ENCODE results near the gene NOS1AP.

Gene NOS1AP

DNA sequence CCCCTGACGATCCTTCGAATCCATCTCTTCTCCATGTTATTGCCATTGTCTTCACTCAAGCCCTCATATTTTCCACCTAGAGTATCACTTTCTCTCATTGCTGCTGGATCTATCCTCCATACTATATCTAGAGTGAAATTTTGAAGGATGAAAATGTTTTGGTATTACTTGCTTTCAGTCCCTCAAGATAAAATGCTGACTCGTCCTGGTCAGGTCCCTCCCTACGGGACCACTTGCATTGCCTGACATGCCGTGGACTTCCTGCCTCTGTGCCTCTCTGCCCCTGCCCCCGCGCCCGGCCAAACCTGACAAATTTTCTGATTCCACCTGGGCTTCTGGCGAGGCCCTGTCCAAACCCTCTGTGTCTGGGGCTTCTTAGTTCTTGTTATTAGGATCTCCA lies 283.6 kb downstream of the NOS1AP start:
- TF ChIP-seq EZH2 (optimal IDR thresholded peaks at IDR 0.05; ENCODE audit: low read depth, low read length): no peak
- TF ChIP-seq EZH2phosphoT487 (IDR thresholded peaks at IDR 0.05; ENCODE audit: low read length): no peak
- TF ChIP-seq, protein P1, sequence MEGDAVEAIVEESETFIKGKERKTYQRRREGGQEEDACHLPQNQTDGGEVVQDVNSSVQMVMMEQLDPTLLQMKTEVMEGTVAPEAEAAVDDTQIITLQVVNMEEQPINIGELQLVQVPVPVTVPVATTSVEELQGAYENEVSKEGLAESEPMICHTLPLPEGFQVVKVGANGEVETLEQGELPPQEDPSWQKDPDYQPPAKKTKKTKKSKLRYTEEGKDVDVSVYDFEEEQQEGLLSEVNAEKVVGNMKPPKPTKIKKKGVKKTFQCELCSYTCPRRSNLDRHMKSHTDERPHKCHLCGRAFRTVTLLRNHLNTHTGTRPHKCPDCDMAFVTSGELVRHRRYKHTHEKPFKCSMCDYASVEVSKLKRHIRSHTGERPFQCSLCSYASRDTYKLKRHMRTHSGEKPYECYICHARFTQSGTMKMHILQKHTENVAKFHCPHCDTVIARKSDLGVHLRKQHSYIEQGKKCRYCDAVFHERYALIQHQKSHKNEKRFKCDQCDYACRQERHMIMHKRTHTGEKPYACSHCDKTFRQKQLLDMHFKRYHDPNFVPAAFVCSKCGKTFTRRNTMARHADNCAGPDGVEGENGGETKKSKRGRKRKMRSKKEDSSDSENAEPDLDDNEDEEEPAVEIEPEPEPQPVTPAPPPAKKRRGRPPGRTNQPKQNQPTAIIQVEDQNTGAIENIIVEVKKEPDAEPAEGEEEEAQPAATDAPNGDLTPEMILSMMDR (IDR thresholded peaks at IDR 0.05; ENCODE audit: low read length): no peak
- H3K4me2 ChIP-seq (ENCODE audit: low read depth, low read length): no peak overlapping the region
- H3K79me2 ChIP-seq (ENCODE audit: low read length): no peaks in the 10 kb centered on the region
- no peak overlapping the region for H3K9ac ChIP-seq (ENCODE audit: low read length)
- no peak overlapping the region for H3K4me3 ChIP-seq (ENCODE audit: low read length)
- DNase-seq: no peak
- H2AFZ ChIP-seq (ENCODE audit: low read length): no peak overlapping the region
- no peaks in the 10 kb centered on the region for H3K9me2 ChIP-seq (replicated peaks; ENCODE audit: insufficient read depth, low read length)
- no peaks in the 10 kb centered on the region for H4K20me1 ChIP-seq (ENCODE audit: insufficient read depth, low read length)
- no peaks in the 10 kb centered on the region for H3K27me3 ChIP-seq (replicated peaks; ENCODE audit: insufficient read depth, low read length)
- H3K4me1 ChIP-seq (ENCODE audit: low read length): no peaks in the 10 kb centered on the region
- no peak overlapping the region for H3K27ac ChIP-seq (ENCODE audit: low read length)
- no peaks in the 10 kb centered on the region for H3F3A ChIP-seq (ENCODE audit: insufficient read depth, low read length)
- H3K36me3 ChIP-seq (replicated peaks; ENCODE audit: insufficient read depth, low read length): no peaks in the 10 kb centered on the region
- no peaks in the 10 kb centered on the region for H3K9me3 ChIP-seq (replicated peaks; ENCODE audit: insufficient read depth, low read length)

DNA sequence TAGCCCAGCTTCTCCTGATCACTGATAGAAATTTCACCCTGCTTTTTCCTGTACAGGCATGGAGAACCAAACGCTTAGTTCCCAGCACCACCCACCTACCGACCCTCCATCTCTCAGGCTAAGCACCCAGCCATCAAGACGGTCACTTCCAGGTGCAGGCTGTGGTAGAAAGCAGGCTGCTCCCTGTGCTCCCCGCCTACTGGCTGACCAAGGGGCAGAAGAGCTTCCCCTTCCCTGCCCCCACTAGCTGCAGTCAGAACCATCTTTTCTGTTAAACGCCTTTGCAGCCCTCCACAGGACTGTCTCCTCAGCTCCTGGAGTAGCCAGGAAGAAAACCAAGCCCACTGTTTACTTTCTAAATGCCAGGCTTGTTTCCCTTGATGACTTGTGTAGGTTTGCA lies 284.2 kb downstream of the NOS1AP start:
- no peak for TF ChIP-seq EZH2 (optimal IDR thresholded peaks at IDR 0.05; ENCODE audit: low read depth, low read length)
- no peak for TF ChIP-seq EZH2phosphoT487 (IDR thresholded peaks at IDR 0.05; ENCODE audit: low read length)
- TF ChIP-seq, protein P1 (IDR thresholded peaks at IDR 0.05; ENCODE audit: low read length): no peak
- Histone ChIP-seq H3K4me2 (ENCODE audit: low read depth, low read length) (no peak overlapping the region), H2AFZ (ENCODE audit: low read length) (no peak overlapping the region), H3K9me2 (replicated peaks; ENCODE audit: insufficient read depth, low read length) (no peaks in the 10 kb centered on the region), H3F3A (ENCODE audit: insufficient read depth, low read length) (no peaks in the 10 kb centered on the region), H3K9me3 (replicated peaks; ENCODE audit: insufficient read depth, low read length) (no peaks in the 10 kb centered on the region), H3K36me3 (replicated peaks; ENCODE audit: insufficient read depth, low read length) (no peaks in the 10 kb centered on the region), H4K20me1 (ENCODE audit: insufficient read depth, low read length) (no peaks in the 10 kb centered on the region), H3K9ac (ENCODE audit: low read length) (no peak overlapping the region), H3K27me3 (replicated peaks; ENCODE audit: insufficient read depth, low read length) (no peaks in the 10 kb centered on the region), H3K4me1 (ENCODE audit: low read length) (no peaks in the 10 kb centered on the region), H3K79me2 (ENCODE audit: low read length) (no peaks in the 10 kb centered on the region), H3K27ac (ENCODE audit: low read length) (no peak overlapping the region), H3K4me3 (ENCODE audit: low read length) (no peak overlapping the region)
- DNase-seq: no peak

DNA sequence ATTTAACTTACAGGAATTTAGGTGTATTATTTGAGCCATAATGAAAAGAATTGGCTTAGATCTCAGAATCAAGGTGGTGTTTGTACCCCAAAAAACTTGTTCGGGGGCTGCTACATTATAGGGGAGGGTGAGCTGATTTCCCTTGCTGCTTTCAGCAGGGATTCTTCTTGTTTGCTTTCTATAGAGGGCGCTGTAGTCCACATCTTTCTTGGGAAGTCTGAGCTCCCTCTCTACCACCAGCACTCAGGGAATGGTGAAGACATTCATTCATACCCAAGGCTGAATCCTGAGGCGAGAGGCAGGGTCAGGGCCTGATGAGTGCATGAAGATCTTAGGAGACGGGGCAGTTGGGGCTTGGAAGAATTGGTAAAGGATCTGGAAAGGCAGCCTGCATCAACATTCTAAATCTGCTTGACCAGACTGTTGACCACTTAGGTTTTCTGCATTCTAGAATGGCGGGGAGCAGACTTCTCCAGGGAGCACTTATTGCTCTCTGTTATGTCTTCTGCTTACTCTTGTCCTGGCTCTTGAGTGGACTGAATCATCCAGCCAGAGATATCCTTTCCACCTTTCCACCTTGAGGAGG lies 288.3 kb downstream of the NOS1AP start:
- H3K4me1 ChIP-seq (ENCODE audit: low read length): peaks cover 22% of the 10 kb centered on the region
- no peak overlapping the region for H3K4me2 ChIP-seq (ENCODE audit: low read depth, low read length)
- H3K4me3 ChIP-seq (ENCODE audit: low read length): no peak overlapping the region
- H3K36me3 ChIP-seq (replicated peaks; ENCODE audit: insufficient read depth, low read length): no peaks in the 10 kb centered on the region
- H3F3A ChIP-seq (ENCODE audit: insufficient read depth, low read length): no peaks in the 10 kb centered on the region
- no peak overlapping the region for H3K9ac ChIP-seq (ENCODE audit: low read length)
- no peaks in the 10 kb centered on the region for H4K20me1 ChIP-seq (ENCODE audit: insufficient read depth, low read length)
- TF ChIP-seq, protein P1 (IDR thresholded peaks at IDR 0.05; ENCODE audit: low read length): peak; percentile 70
- no peak for TF ChIP-seq EZH2 (optimal IDR thresholded peaks at IDR 0.05; ENCODE audit: low read depth, low read length)
- H3K9me2 ChIP-seq (replicated peaks; ENCODE audit: insufficient read depth, low read length): no peaks in the 10 kb centered on the region
- DNase-seq: peak; percentile 34
- no peak overlapping the region for H3K27ac ChIP-seq (ENCODE audit: low read length)
- no peaks in the 10 kb centered on the region for H3K27me3 ChIP-seq (replicated peaks; ENCODE audit: insufficient read depth, low read length)
- H3K79me2 ChIP-seq (ENCODE audit: low read length): no peaks in the 10 kb centered on the region
- no peaks in the 10 kb centered on the region for H3K9me3 ChIP-seq (replicated peaks; ENCODE audit: insufficient read depth, low read length)
- H2AFZ ChIP-seq (ENCODE audit: low read length): no peak overlapping the region
